Naive thymus-derived CD4-positive, alpha-beta T cell (primary cell): ENCODE results near the gene LCLAT1. TPM values are rescaled to one million over a fixed set of nuclear protein-coding genes. Genes with fewer than 3 reads are reported as not detected.

ENCODE experiments used
- ATAC-seq: fragments of 150-1000 bp; cut with Tn5 transposase; 2 replicates; pipeline ENCODE4 v1.10.0; 2021; ENCODE audit warnings: mild to moderate bottlenecking, moderate library complexity
- CTCF ChIA-PET: fragments of 350-600 bp; sonication (Branson Sonifier 250); formaldehyde crosslinking; loops from one replicate; lab custom pipeline; 2021; ENCODE audit warnings: antibody characterized with exemption; lab: Charles Lee
- POLR2A ChIA-PET: fragments of 350-600 bp; sonication (Branson Sonifier 250); formaldehyde crosslinking; loops from one replicate; lab custom pipeline; 2021; ENCODE audit warnings: antibody characterized with exemption, inconsistent platforms; lab: Charles Lee
- DNase-seq, 9 donors: peaks; one replicate each; pipeline versions ENCODE4 v3.0.0 to v3.0.0-alpha.2; 2020 to 2022; ENCODE audit warnings: mixed read lengths in 1 of 9
- H3K27ac ChIP-seq: one replicate; pipeline ENCODE4 v1.7.0; 2013; ENCODE audit warnings: mild to moderate bottlenecking, low read depth, low read length, moderate library complexity
- H3K27me3 ChIP-seq, 2 donors: one replicate each; pipeline ENCODE4 v1.7.0; 2013; ENCODE audit warnings: low read length in 2 of 2, mild to moderate bottlenecking in 2 of 2, moderate library complexity in 2 of 2; ENCODE audit not compliant: control insufficient read depth in 2 of 2, insufficient read depth in 2 of 2
- H3K36me3 ChIP-seq, 3 experiments: 1 replicate in 2 of 3; 2 replicates in 1 of 3; pipeline ENCODE4 v1.7.0; 2013; ENCODE audit warnings: low read length in 3 of 3, mild to moderate bottlenecking in 3 of 3, moderate library complexity in 1 of 3; ENCODE audit not compliant: insufficient read depth in 3 of 3, control insufficient read depth in 2 of 3
- H3K4me1 ChIP-seq, 2 donors: one replicate each; pipeline ENCODE4 v1.7.0; 2013; ENCODE audit warnings: low read length in 2 of 2, mild to moderate bottlenecking in 2 of 2, moderate library complexity in 1 of 2; ENCODE audit not compliant: control insufficient read depth in 2 of 2, insufficient read depth in 2 of 2
- H3K4me3 ChIP-seq: 2 replicates; pipeline ENCODE4 v1.7.0; 2013; ENCODE audit warnings: mild to moderate bottlenecking, low read length
- H3K9me3 ChIP-seq, 3 experiments: 1 replicate in 2 of 3; 2 replicates in 1 of 3; pipeline ENCODE4 v1.7.0; 2013; ENCODE audit warnings: low read length in 3 of 3; ENCODE audit not compliant: control insufficient read depth in 2 of 3
- H3K27ac Mint-ChIP-seq, 9 donors: one replicate each; pipeline ENCODE4 v1.8.0; 2020 to 2022; ENCODE audit warnings: mixed read lengths in 9 of 9, mild to moderate bottlenecking in 8 of 9, moderate library complexity in 5 of 9, inconsistent platforms in 2 of 9
- H3K27me3 Mint-ChIP-seq, 5 donors: one replicate each; pipeline ENCODE4 v1.8.0; 2021 to 2022; ENCODE audit warnings: mixed read lengths in 5 of 5, mild to moderate bottlenecking in 1 of 5
- H3K36me3 Mint-ChIP-seq, 5 donors: one replicate each; pipeline ENCODE4 v1.8.0; 2020 to 2022; ENCODE audit warnings: mixed read lengths in 5 of 5, mild to moderate bottlenecking in 3 of 5, inconsistent platforms in 1 of 5
- H3K4me1 Mint-ChIP-seq, 7 donors: one replicate each; pipeline ENCODE4 v1.8.0; 2020 to 2022; ENCODE audit warnings: mixed read lengths in 7 of 7, mild to moderate bottlenecking in 3 of 7, inconsistent platforms in 1 of 7
- H3K4me3 Mint-ChIP-seq, 10 donors: one replicate each; pipeline ENCODE4 v1.8.0; 2020 to 2022; ENCODE audit warnings: mild to moderate bottlenecking in 10 of 10, mixed read lengths in 10 of 10, moderate library complexity in 6 of 10, inconsistent platforms in 2 of 10
- H3K9me3 Mint-ChIP-seq, 11 donors: one replicate each; pipeline ENCODE4 v1.8.0; 2020 to 2022; ENCODE audit warnings: mixed read lengths in 11 of 11, mild to moderate bottlenecking in 4 of 11, inconsistent platforms in 1 of 11, moderate library complexity in 1 of 11
- intact Hi-C, 2 donors: fragments of 100-400 bp; cut with micrococcal nuclease; formaldehyde crosslinking; loops; one replicate each; pipeline ENCODE4 v1.15.1; 2023
- polyA plus RNA-seq, 2 donors: library from polyadenylated mRNA; unstranded; fragments of 300-500 nt; fragmentation: Illumina TruSeq; gene quantifications; one replicate each; pipeline ENCODE4 v1.2.3, GENCODE V29; 2021
- total RNA-seq, 6 experiments: library from RNA in 5 of 6; stranded (reverse) in 5 of 6; gene quantifications; 1 replicate in 5 of 6; 2 replicates in 1 of 6; pipeline ENCODE4 v1.2.3 and lab custom pipeline; 2021 to 2026

Gene LCLAT1
- total and polyA plus RNA-seq, 7 experiments from 2014 or later, result 16.2 to 37.6 (median 22.2) TPM

GRCh38 chr2:30591186-30591585 lies 144.1 kb downstream of the LCLAT1 start:
- Histone ChIP-seq H3K4me3 (no peak overlapping the region), H3K27ac (no peak overlapping the region), H3K27me3 (no peaks in the 10 kb centered on the region), H3K36me3 (peaks cover 0 to 5% (median 0%) of the 10 kb centered on the region in 3 experiments), H3K4me1 (no peaks in the 10 kb centered on the region), H3K9me3 (no peaks in the 10 kb centered on the region)
- peaks cover 0 to 17% (median 7%) of the 10 kb centered on the region in 7 donors for H3K4me1 Mint-ChIP-seq
- ATAC-seq (no peak), DNase-seq (no peak)
- ChIA-PET CTCF (no interaction called here), POLR2A (no interaction called here)
- H3K9me3 Mint-ChIP-seq, result peaks cover 0 to 3% (median 0%) of the 10 kb centered on the region in 11 donors
- no peak overlapping the region for H3K4me3 Mint-ChIP-seq
- H3K27ac Mint-ChIP-seq, result no peak overlapping the region
- no peaks in the 10 kb centered on the region for H3K27me3 Mint-ChIP-seq
- intact Hi-C loops, result no loop called here
- H3K36me3 Mint-ChIP-seq, result peaks cover 15 to 58% (median 51%) of the 10 kb centered on the region in 5 donors

DNA sequence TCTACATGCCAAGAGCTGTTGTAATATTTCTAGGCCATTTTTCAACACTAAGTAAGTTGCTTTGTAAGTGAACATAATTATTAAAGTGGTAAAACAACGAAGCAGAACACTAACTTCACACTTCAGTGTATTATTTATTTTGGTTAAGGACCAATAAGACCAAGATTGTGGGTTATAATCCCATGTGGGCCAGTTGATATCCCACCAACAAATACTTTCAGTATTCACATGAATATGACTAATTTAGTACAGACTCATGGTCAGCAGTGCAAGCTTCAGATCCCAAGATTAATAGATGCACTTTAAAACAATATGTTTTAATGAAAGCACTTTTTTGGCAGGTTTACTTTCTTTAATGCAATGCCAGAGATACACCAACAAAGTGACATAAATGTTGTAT lies 154.3 kb downstream of the LCLAT1 start:
- peaks cover 9 to 34% (median 15%) of the 10 kb centered on the region in 11 donors for H3K9me3 Mint-ChIP-seq
- H3K4me1 Mint-ChIP-seq, result peaks cover 0 to 17% (median 4%) of the 10 kb centered on the region in 7 donors
- no peaks in the 10 kb centered on the region for H3K27me3 Mint-ChIP-seq
- Histone ChIP-seq H3K27ac (no peak overlapping the region), H3K4me3 (no peak overlapping the region), H3K4me1 (no peaks in the 10 kb centered on the region), H3K27me3 (no peaks in the 10 kb centered on the region), H3K36me3 (no peaks in the 10 kb centered on the region), H3K9me3 (no peaks in the 10 kb centered on the region)
- ATAC-seq (no peak), DNase-seq (no peak)
- intact Hi-C loops, result no loop called here
- peaks cover 33 to 63% (median 51%) of the 10 kb centered on the region in 5 donors for H3K36me3 Mint-ChIP-seq
- POLR2A ChIA-PET, result no interaction called here
- H3K27ac Mint-ChIP-seq, result peak overlapping the region in 1 of 9 donors; percentile 44
- H3K4me3 Mint-ChIP-seq, result no peak overlapping the region
- CTCF ChIA-PET, result interaction anchor here (0.6 to 1.1 kb wide), 2 partner anchors 436 kb away, joined by 3 to 10 read pairs; no protein-coding TSS in a partner anchor

- Mint-ChIP-seq H3K9me3 (peaks cover 0 to 6% (median 1%) of the 10 kb centered on the region in 11 donors), H3K27ac (no peak overlapping the region), H3K27me3 (no peaks in the 10 kb centered on the region), H3K36me3 (peaks cover 5 to 43% (median 33%) of the 10 kb centered on the region in 5 donors), H3K4me1 (peaks cover 0 to 8% (median 0%) of the 10 kb centered on the region in 7 donors), H3K4me3 (no peak overlapping the region)
- intact Hi-C loops, result no loop called here
- no peak for DNase-seq
- ATAC-seq, result no peak
- Histone ChIP-seq H3K36me3 (no peaks in the 10 kb centered on the region), H3K4me1 (no peaks in the 10 kb centered on the region), H3K27me3 (no peaks in the 10 kb centered on the region), H3K27ac (no peak overlapping the region), H3K4me3 (no peak overlapping the region), H3K9me3 (no peaks in the 10 kb centered on the region)
- ChIA-PET CTCF (no interaction called here), POLR2A (no interaction called here)
Measured at GRCh38 chr2:30605197-30605596, 158.2 kb downstream of the LCLAT1 start.

DNA sequence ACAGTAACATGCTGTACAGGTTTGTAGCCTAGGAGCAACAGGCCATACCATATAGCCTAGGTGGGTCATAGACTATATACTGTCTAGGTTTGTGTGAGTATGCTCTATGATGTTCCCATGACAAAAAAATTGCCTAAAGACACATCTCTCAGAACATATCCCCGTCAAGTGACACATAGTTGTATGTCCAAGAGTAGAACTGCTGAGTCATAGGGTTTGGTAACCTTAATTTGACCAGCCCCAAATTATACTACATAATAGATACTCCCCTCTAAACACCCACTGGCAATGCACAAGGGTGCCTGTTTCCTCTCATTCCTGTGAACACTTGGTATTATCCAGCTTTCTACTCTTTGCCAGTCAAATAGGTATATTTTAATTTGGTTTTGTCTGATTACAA lies 161.6 kb downstream of the LCLAT1 start:
- Mint-ChIP-seq H3K27ac (peak overlapping the region in 1 of 9 donors; percentile 26), H3K4me3 (no peak overlapping the region), H3K36me3 (peaks cover 3 to 33% (median 18%) of the 10 kb centered on the region in 5 donors), H3K27me3 (no peaks in the 10 kb centered on the region), H3K9me3 (peaks cover 0 to 1% (median 0%) of the 10 kb centered on the region in 11 donors), H3K4me1 (peaks cover 0 to 11% (median 0%) of the 10 kb centered on the region in 7 donors)
- H3K9me3 ChIP-seq, result no peaks in the 10 kb centered on the region
- no peaks in the 10 kb centered on the region for H3K4me1 ChIP-seq
- ATAC-seq (no peak), DNase-seq (no peak)
- no peak overlapping the region for H3K27ac ChIP-seq
- intact Hi-C loops, result no loop called here
- H3K36me3 ChIP-seq, result no peaks in the 10 kb centered on the region
- no peaks in the 10 kb centered on the region for H3K27me3 ChIP-seq
- no peak overlapping the region for H3K4me3 ChIP-seq
- ChIA-PET CTCF (no interaction called here), POLR2A (interaction anchor here (1.1 kb wide), 1 partner anchor 40 kb away, joined by 7 read pairs; no protein-coding TSS in a partner anchor)

DNA sequence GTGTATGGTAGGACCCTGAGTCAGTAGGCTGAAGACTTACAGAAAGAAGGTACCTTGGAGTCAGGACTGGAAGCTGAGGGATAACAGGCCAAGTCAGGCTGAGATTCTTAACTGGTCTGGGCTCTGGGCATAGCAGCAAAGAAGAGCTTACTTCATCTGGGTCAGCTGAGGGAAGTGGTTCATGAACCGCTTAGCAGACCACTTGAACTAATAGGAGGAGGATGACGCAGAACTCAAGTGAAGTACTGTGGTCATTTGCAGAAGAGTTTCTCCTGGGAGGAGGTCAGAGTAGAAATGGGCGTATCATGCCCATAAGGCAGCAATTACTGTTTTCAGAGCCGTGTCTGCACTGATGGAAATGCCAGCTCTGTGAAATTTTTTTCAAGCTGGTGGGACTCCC lies 164.5 kb downstream of the LCLAT1 start:
- Histone ChIP-seq H3K27me3 (no peaks in the 10 kb centered on the region), H3K4me3 (no peak overlapping the region), H3K4me1 (no peaks in the 10 kb centered on the region), H3K9me3 (no peaks in the 10 kb centered on the region), H3K27ac (no peak overlapping the region), H3K36me3 (no peaks in the 10 kb centered on the region)
- Mint-ChIP-seq H3K9me3 (peaks cover 0 to 2% (median 0%) of the 10 kb centered on the region in 11 donors), H3K4me3 (no peak overlapping the region), H3K27me3 (no peaks in the 10 kb centered on the region), H3K4me1 (peaks cover 0 to 11% (median 0%) of the 10 kb centered on the region in 7 donors), H3K27ac (no peak overlapping the region), H3K36me3 (peaks cover 2 to 30% (median 20%) of the 10 kb centered on the region in 5 donors)
- intact Hi-C loops, result no loop called here
- DNase-seq (no peak), ATAC-seq (no peak)
- ChIA-PET CTCF (no interaction called here), POLR2A (no interaction called here)

DNA sequence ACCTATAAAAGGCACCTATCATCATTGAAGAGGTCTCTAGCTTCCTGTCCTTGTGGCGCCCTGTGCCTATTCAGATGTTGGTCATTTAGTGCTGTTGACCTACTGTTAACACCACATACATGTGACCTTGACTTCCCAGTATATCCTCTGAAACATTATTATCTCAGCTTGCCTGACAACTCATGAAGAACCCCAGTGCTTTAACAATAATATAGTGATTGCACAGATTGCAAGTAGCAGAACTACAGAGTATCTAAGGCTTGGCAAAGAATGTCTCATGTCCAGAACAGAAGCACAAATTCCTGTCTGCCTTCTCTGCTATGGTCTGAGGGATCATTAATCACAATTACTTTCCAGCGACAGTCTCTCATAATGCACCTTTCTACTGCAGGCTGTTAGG lies 165.3 kb downstream of the LCLAT1 start:
- Histone ChIP-seq H3K4me1 (no peaks in the 10 kb centered on the region), H3K36me3 (no peaks in the 10 kb centered on the region), H3K27me3 (no peaks in the 10 kb centered on the region), H3K9me3 (no peaks in the 10 kb centered on the region), H3K27ac (no peak overlapping the region), H3K4me3 (no peak overlapping the region)
- intact Hi-C loops, result no loop called here
- peaks cover 0 to 2% (median 0%) of the 10 kb centered on the region in 11 donors for H3K9me3 Mint-ChIP-seq
- H3K36me3 Mint-ChIP-seq, result peaks cover 2 to 29% (median 16%) of the 10 kb centered on the region in 5 donors
- POLR2A ChIA-PET, result no interaction called here
- CTCF ChIA-PET, result no interaction called here
- ATAC-seq (no peak), DNase-seq (no peak)
- no peak overlapping the region for H3K27ac Mint-ChIP-seq
- peaks cover 0 to 10% (median 0%) of the 10 kb centered on the region in 7 donors for H3K4me1 Mint-ChIP-seq
- no peak overlapping the region for H3K4me3 Mint-ChIP-seq
- no peaks in the 10 kb centered on the region for H3K27me3 Mint-ChIP-seq

GRCh38 chr2:30613001-30613400 lies 166.0 kb downstream of the LCLAT1 start:
- no peaks in the 10 kb centered on the region for H3K27me3 ChIP-seq
- peaks cover 0 to 2% (median 0%) of the 10 kb centered on the region in 11 donors for H3K9me3 Mint-ChIP-seq
- H3K4me1 ChIP-seq, result no peaks in the 10 kb centered on the region
- peaks cover 0 to 8% (median 0%) of the 10 kb centered on the region in 7 donors for H3K4me1 Mint-ChIP-seq
- no peak overlapping the region for H3K4me3 Mint-ChIP-seq
- H3K36me3 Mint-ChIP-seq, result peaks cover 0 to 29% (median 13%) of the 10 kb centered on the region in 5 donors
- no peak overlapping the region for H3K4me3 ChIP-seq
- no peak overlapping the region for H3K27ac ChIP-seq
- ChIA-PET CTCF (no interaction called here), POLR2A (no interaction called here)
- no peak for ATAC-seq
- no peak overlapping the region for H3K27ac Mint-ChIP-seq
- H3K9me3 ChIP-seq, result no peaks in the 10 kb centered on the region
- no peaks in the 10 kb centered on the region for H3K27me3 Mint-ChIP-seq
- intact Hi-C loops, result no loop called here
- no peak for DNase-seq
- H3K36me3 ChIP-seq, result no peaks in the 10 kb centered on the region
